Measurements from ENCODE around the gene DCC. TPM values are rescaled to one million over a fixed set of nuclear protein-coding genes. Genes with fewer than 3 reads are reported as not detected.

The DCC gene
- 0.20 and 0.34 TPM in 2 replicates for polyA plus RNA-seq (2012; rRNA removed)
- polyA plus RNA-seq (2012; cell fraction: cytosol; rRNA removed): 0.14 and 0.24 TPM in 2 replicates
- polyA plus RNA-seq (2012; cell fraction: nucleus; rRNA removed): 0.07 and 0.08 TPM in 2 replicates

DNA sequence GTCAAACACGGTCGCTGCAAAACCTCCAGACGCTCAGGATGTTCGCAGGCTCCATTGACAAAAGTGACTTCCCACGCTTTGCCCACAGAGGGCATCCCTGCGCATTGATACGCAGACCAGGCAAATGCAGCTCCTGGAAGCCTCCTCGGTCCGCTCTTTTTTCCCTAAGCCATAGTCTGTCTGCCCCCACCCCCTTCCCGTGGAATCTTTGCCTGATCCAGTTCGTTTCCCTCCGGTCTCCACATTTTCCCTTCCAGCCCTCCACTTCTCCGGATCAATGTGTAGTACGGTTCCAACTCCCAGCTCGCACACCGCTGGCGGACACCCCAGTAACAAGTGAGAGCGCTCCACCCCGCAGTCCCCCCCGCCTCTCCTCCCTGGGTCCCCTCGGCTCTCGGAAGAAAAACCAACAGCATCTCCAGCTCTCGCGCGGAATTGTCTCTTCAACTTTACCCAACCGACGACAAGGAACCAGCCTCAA is at the start of gene DCC:
Gene DCC (plus strand): TSS at position 307 of the 481 bp plus-strand sequence. CDS start 591 bp downstream, outside the sequence.
- Histone ChIP-seq H4K20me1 (ENCODE audit: insufficient read depth) (no peaks in the 10 kb centered on the region), H3K27ac (ENCODE audit: low read depth in 2 of 2, low read length in 1 of 2) (no peak within 1 kb of the TSS), H3K9ac (no peak within 1 kb of the TSS), H3K9me2 (no peaks in the 10 kb centered on the region), H3K9me3 (no peaks in the 10 kb centered on the region), H3F3A (replicated peaks; ENCODE audit: insufficient read depth) (peaks cover 11% of the 10 kb centered on the region), H3K4me3 (ENCODE audit: low read depth in 2 of 2, low read length in 1 of 2) (peak within 1 kb of the TSS; percentile 40 to 64), H3K36me3 (replicated peaks in 1 of 2; ENCODE audit: control insufficient read depth in 1 of 2, insufficient read depth in 2 of 2, low read length in 1 of 2) (no peaks in the 10 kb centered on the region), H3K4me1 (ENCODE audit: control insufficient read depth in 1 of 2, insufficient read depth in 2 of 2, low read depth in 1 of 2, low read length in 1 of 2) (peaks cover 0 to 20% of the 10 kb centered on the region in 2 experiments; a peak in 1 of 4 replicates), H2AFZ (ENCODE audit: low read depth) (peak within 1 kb of the TSS; percentile 76), H3K79me2 (ENCODE audit: insufficient read depth) (no peaks in the 10 kb centered on the region), H3K27me3 (ENCODE audit: insufficient read depth) (peaks cover 19% of the 10 kb centered on the region; the same call in 1 of the 2 replicates), H3K4me2 (peak within 1 kb of the TSS; percentile 76)
- DNase-seq: peak; percentile 68
- ChIA-PET CTCF (interaction anchor here (0.5 to 2.2 kb wide), 24 partner anchors 9 to 1788 kb away, joined by 3 to 17 read pairs (median 4); no protein-coding TSS in a partner anchor), POLR2A (no interaction called here)
- WGBS (ENCODE audit: low lambda C conversion rate): 4% methylated on average over 26 of the region's 27 CpGs
- peak; percentile 73 for TF ChIP-seq RAD21 (IDR thresholded peaks at IDR 0.05; ENCODE audit: low read length)
- TF ChIP-seq SMC3 (IDR thresholded peaks at IDR 0.05; ENCODE audit: low read depth, low read length): peak; percentile 71
- peak; percentile 52 for TF ChIP-seq CTCF (IDR thresholded peaks at IDR 0.05)
- TF ChIP-seq TCF12 (IDR thresholded peaks at IDR 0.05): no peak
- peak; percentile 23; the same call in 1 of the 2 replicates for TF ChIP-seq NRF1 (IDR thresholded peaks at IDR 0.05; ENCODE audit: low read depth, low read length)

DNA sequence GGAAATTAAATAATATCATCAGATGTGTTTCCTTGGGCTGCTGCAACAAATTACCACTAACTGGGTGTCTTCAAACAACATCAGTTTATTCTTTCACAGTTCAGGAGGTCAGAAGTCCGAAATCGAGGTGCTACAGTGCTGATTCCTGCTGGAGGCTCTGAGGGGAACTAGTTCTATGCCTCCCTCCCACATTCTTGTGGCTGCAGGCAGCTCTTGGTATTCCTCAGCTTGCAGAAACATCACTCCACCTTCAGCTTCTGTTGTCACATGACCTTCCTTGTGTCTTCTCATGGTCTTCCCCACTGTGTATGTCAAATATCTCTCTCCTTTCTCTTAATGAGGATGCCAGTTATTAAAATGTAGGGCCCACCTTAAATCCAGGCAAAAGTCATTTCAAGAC is 29.3 kb upstream of the DCC start:
- POLR2A ChIA-PET: no interaction called here
- TF ChIP-seq SMC3 (IDR thresholded peaks at IDR 0.05; ENCODE audit: low read depth, low read length): no peak

GRCh38 chr18:52311331-52311730 is 28.7 kb upstream of the DCC start:
- H3K4me2 ChIP-seq: no peak overlapping the region
- no peak overlapping the region for H3K4me3 ChIP-seq (ENCODE audit: low read depth in 2 of 2, low read length in 1 of 2)
- no peaks in the 10 kb centered on the region for H3K36me3 ChIP-seq (replicated peaks in 1 of 2; ENCODE audit: control insufficient read depth in 1 of 2, insufficient read depth in 2 of 2, low read length in 1 of 2)
- H3K27ac ChIP-seq (ENCODE audit: low read depth in 2 of 2, low read length in 1 of 2): no peak overlapping the region
- H2AFZ ChIP-seq (ENCODE audit: low read depth): no peak overlapping the region
- no peaks in the 10 kb centered on the region for H3K9me3 ChIP-seq
- H3K9me2 ChIP-seq: no peaks in the 10 kb centered on the region
- H3F3A ChIP-seq (replicated peaks; ENCODE audit: insufficient read depth): no peaks in the 10 kb centered on the region
- DNase-seq: no peak
- WGBS (ENCODE audit: low lambda C conversion rate): 42% methylated on average over 2 of the region's 2 CpGs
- ChIA-PET CTCF (no interaction called here), POLR2A (no interaction called here)
- H3K27me3 ChIP-seq (ENCODE audit: insufficient read depth): no peaks in the 10 kb centered on the region
- no peaks in the 10 kb centered on the region for H4K20me1 ChIP-seq (ENCODE audit: insufficient read depth)
- no peaks in the 10 kb centered on the region for H3K4me1 ChIP-seq (ENCODE audit: control insufficient read depth in 1 of 2, insufficient read depth in 2 of 2, low read depth in 1 of 2, low read length in 1 of 2)
- no peaks in the 10 kb centered on the region for H3K79me2 ChIP-seq (ENCODE audit: insufficient read depth)
- H3K9ac ChIP-seq: no peak overlapping the region
- no peak for TF ChIP-seq TEAD4 (IDR thresholded peaks at IDR 0.05; ENCODE audit: borderline replicate concordance, insufficient read depth)
- no peak for TF ChIP-seq SMC3 (IDR thresholded peaks at IDR 0.05; ENCODE audit: low read depth, low read length)
- no peak for TF ChIP-seq CTCF (IDR thresholded peaks at IDR 0.05)
- no peak for TF ChIP-seq MEF2A (IDR thresholded peaks at IDR 0.05; ENCODE audit: borderline replicate concordance, low read depth)
- no peak for TF ChIP-seq FOXM1 (IDR thresholded peaks at IDR 0.05; ENCODE audit: low read depth)
- TF ChIP-seq NRF1 (IDR thresholded peaks at IDR 0.05; ENCODE audit: low read depth, low read length): no peak
- TF ChIP-seq GABPA (IDR thresholded peaks at IDR 0.05; ENCODE audit: low read depth): no peak
- TF ChIP-seq FOSL2 (IDR thresholded peaks at IDR 0.05; ENCODE audit: borderline replicate concordance, low read depth): no peak
- TF ChIP-seq, protein P1, sequence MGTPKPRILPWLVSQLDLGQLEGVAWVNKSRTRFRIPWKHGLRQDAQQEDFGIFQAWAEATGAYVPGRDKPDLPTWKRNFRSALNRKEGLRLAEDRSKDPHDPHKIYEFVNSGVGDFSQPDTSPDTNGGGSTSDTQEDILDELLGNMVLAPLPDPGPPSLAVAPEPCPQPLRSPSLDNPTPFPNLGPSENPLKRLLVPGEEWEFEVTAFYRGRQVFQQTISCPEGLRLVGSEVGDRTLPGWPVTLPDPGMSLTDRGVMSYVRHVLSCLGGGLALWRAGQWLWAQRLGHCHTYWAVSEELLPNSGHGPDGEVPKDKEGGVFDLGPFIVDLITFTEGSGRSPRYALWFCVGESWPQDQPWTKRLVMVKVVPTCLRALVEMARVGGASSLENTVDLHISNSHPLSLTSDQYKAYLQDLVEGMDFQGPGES (IDR thresholded peaks at IDR 0.05; ENCODE audit: low read depth, low read length): no peak
- TF ChIP-seq, protein P2, sequence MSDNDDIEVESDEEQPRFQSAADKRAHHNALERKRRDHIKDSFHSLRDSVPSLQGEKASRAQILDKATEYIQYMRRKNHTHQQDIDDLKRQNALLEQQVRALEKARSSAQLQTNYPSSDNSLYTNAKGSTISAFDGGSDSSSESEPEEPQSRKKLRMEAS (IDR thresholded peaks at IDR 0.05; ENCODE audit: low read depth): no peak
- no peak for TF ChIP-seq ELF1 (IDR thresholded peaks at IDR 0.05)
- no peak for TF ChIP-seq POLR2AphosphoS5 (IDR thresholded peaks at IDR 0.05; ENCODE audit: low read depth, low read length)
- no peak for TF ChIP-seq RFX5 (IDR thresholded peaks at IDR 0.05; ENCODE audit: low read length)
- TF ChIP-seq RXRA (IDR thresholded peaks at IDR 0.05; ENCODE audit: borderline replicate concordance, low read depth): no peak
- no peak for TF ChIP-seq RCOR1 (IDR thresholded peaks at IDR 0.05; ENCODE audit: low read length)
- TF ChIP-seq TCF12 (IDR thresholded peaks at IDR 0.05): no peak

More for the DNA sequence above, 29.3 kb upstream of the DCC start:
- Histone ChIP-seq H3K4me2 (no peak overlapping the region), H3K4me3 (ENCODE audit: low read depth in 2 of 2, low read length in 1 of 2) (no peak overlapping the region), H3F3A (replicated peaks; ENCODE audit: insufficient read depth) (no peaks in the 10 kb centered on the region), H3K79me2 (ENCODE audit: insufficient read depth) (no peaks in the 10 kb centered on the region), H3K36me3 (replicated peaks in 1 of 2; ENCODE audit: control insufficient read depth in 1 of 2, insufficient read depth in 2 of 2, low read length in 1 of 2) (no peaks in the 10 kb centered on the region), H3K9me3 (no peaks in the 10 kb centered on the region), H3K27me3 (ENCODE audit: insufficient read depth) (no peaks in the 10 kb centered on the region), H3K4me1 (ENCODE audit: control insufficient read depth in 1 of 2, insufficient read depth in 2 of 2, low read depth in 1 of 2, low read length in 1 of 2) (no peaks in the 10 kb centered on the region), H3K27ac (ENCODE audit: low read depth in 2 of 2, low read length in 1 of 2) (no peak overlapping the region), H2AFZ (ENCODE audit: low read depth) (no peak overlapping the region), H3K9me2 (no peaks in the 10 kb centered on the region), H3K9ac (no peak overlapping the region), H4K20me1 (ENCODE audit: insufficient read depth) (no peaks in the 10 kb centered on the region)
- CTCF ChIA-PET: no interaction called here
- DNase-seq: no peak
- WGBS (ENCODE audit: low lambda C conversion rate): 17% methylated on average over 2 of the region's 2 CpGs
